Adrenal gland (tissue), 12 donors: ENCODE results near the gene TENT4B. TPM values are rescaled to one million over a fixed set of nuclear protein-coding genes. Genes with fewer than 3 reads are reported as not detected.

ENCODE experiments used
- DNase-seq, 7 donors: peaks; one replicate each; pipeline ENCODE4 v3.0.0-alpha.2; 2019 to 2020
- H3K27ac ChIP-seq, 5 donors: fragments of 200-600 bp; sonication (generic) in 4 of 5; 1 replicate in 3 of 5; 2 replicates in 2 of 5; pipeline versions ENCODE4 v1.5.1 to v1.8.0; 2016 to 2020; ENCODE audit warnings: mild to moderate bottlenecking in 1 of 5
- H3K27me3 ChIP-seq: fragments of 200-600 bp; 2 replicates; pipeline ENCODE4 v1.8.0; 2021
- H3K36me3 ChIP-seq, 2 donors: fragments of 200-600 bp; replicated peaks in 1 of 2; 1 replicate in 1 of 2; 2 replicates in 1 of 2; pipeline versions ENCODE4 v1.5.1 to v1.8.0; 2018 to 2022
- H3K4me1 ChIP-seq, 2 donors: fragments of 200-600 bp; replicated peaks in 1 of 2; 1 replicate in 1 of 2; 2 replicates in 1 of 2; pipeline versions ENCODE4 v1.5.1 to v1.8.0; 2018 to 2021
- H3K4me3 ChIP-seq, 4 donors: fragments of 200-600 bp; sonication (generic) in 3 of 4; one replicate each; pipeline ENCODE4 v1.5.1; 2016 to 2018
- H3K9me3 ChIP-seq, 3 donors: fragments of 200-600 bp; sonication (generic) in 1 of 3; replicated peaks in 1 of 3; 1 replicate in 2 of 3; 2 replicates in 1 of 3; pipeline versions ENCODE4 v1.5.1 to v1.8.0; 2016 to 2021
- POLR2A ChIP-seq, 2 donors: fragments of 450-650 bp; IDR thresholded peaks; one replicate each; pipeline ENCODE4 v1.6.1; 2017; ENCODE audit warnings: antibody characterized with exemption in 2 of 2, mild to moderate bottlenecking in 2 of 2, moderate library complexity in 1 of 2
- WGBS, 4 donors: extraction: QIAGEN DNeasy Blood & Tissue Kit in 2 of 4; methylation state at CpG; one replicate each; pipeline versions ENCODE4 v1.1.5 to v1.1.7; 2013 to 2017; 5-methylcytosine and 5-hydroxymethylcytosine counted together
- intact Hi-C, 2 donors: fragments of 100-400 bp; cut with DNase I; formaldehyde crosslinking; loops; one replicate each; pipeline versions ENCODE4 v1.14.1 to v1.15.0; 2022 to 2023
- polyA plus RNA-seq, 3 donors: library from polyadenylated mRNA; stranded (reverse); fragments of 200-250 nt in 2 of 3; fragments of 350-450 nt in 1 of 3; fragmentation: Illumina TruSeq in 1 of 3; extraction: RNeasy Lipid Tissue Mini Kit (QIAGEN cat#74804) in 1 of 3; gene quantifications; one replicate each; pipeline ENCODE4 v1.2.3, GENCODE V29; 2013 to 2014
- total RNA-seq, 9 donors: library from RNA; depleted of rRNA in 4 of 9; stranded (reverse); fragments of >200 nt in 4 of 9; fragments of 120-200 nt in 1 of 9; fragmentation: NEBNext Ultra II Directional in 1 of 9; extraction: Animal tissue kit (Norgen Biotek cat#: 25700) in 1 of 9; gene quantifications; one replicate each; pipeline versions ENCODE4 v1.1.0 to v1.2.4, GENCODE V29; 2013 to 2023
- TF ChIP-seq, protein P1 (sequence below), 6 experiments: fragments of 450-650 bp in 4 of 6; fragments of 200-600 bp in 2 of 6; sonication (generic) in 1 of 6; IDR thresholded peaks; 1 replicate in 5 of 6; 2 replicates in 1 of 6; pipeline versions ENCODE4 v1.5.1 to v1.8.0; 2016 to 2021; ENCODE audit warnings: antibody characterized with exemption in 6 of 6, mild to moderate bottlenecking in 2 of 6, moderate library complexity in 1 of 6
- donor health status: healthy with polysubstance abuse.
- donor health status: Bipolar disorder and iron deficiency.
- donor health status: DM: yes; HTN: yes; CAD: no.
- donor health status: DM: no; HTN: no; CAD: no.
- donor health status: DM: no; HTN: no; CAD: no.
- donor health status: DM: yes; HTN: yes; CAD: no.

The TENT4B gene
- total and polyA plus RNA-seq, 12 donors = 4.2 to 27.8 (median 13.4) TPM

DNA sequence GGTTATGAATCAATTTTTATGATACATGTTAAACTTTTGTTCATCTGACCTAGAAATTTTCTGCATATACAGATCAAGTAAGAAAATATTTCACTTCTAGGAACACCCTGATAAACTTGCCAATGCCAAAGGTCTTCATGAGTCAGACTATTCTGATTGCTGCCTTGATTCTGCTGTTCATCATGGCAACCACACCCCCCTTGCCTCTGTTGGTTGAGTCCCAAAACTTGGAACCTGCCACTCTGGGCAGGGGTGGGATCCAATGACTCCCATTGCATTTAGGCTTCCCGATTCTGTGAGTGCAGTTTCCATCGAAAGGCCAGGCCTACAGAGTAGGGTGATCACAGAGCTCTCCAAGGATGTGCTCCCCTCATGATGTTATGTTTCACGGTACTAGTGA lies 15.8 kb upstream of the TENT4B start:
- Histone ChIP-seq H3K4me3 (no peak overlapping the region), H3K27me3 (no peaks in the 10 kb centered on the region), H3K9me3 (no peaks in the 10 kb centered on the region), H3K4me1 (no peaks in the 10 kb centered on the region), H3K27ac (no peak overlapping the region), H3K36me3 (no peaks in the 10 kb centered on the region)
- DNase-seq = no peak
- TF ChIP-seq POLR2A (IDR thresholded peaks at IDR 0.05) = no peak
- TF ChIP-seq, protein P1, sequence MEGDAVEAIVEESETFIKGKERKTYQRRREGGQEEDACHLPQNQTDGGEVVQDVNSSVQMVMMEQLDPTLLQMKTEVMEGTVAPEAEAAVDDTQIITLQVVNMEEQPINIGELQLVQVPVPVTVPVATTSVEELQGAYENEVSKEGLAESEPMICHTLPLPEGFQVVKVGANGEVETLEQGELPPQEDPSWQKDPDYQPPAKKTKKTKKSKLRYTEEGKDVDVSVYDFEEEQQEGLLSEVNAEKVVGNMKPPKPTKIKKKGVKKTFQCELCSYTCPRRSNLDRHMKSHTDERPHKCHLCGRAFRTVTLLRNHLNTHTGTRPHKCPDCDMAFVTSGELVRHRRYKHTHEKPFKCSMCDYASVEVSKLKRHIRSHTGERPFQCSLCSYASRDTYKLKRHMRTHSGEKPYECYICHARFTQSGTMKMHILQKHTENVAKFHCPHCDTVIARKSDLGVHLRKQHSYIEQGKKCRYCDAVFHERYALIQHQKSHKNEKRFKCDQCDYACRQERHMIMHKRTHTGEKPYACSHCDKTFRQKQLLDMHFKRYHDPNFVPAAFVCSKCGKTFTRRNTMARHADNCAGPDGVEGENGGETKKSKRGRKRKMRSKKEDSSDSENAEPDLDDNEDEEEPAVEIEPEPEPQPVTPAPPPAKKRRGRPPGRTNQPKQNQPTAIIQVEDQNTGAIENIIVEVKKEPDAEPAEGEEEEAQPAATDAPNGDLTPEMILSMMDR (IDR thresholded peaks at IDR 0.05) = no peak
- intact Hi-C loops = loop anchor here in 1 of 2 donors (10.0 kb wide), 1 partner anchor 52 kb away; no protein-coding TSS in a partner anchor
- 92 to 100% (median 98%) methylated on average over 3 of the region's 3 CpGs for WGBS, 4 donors

DNA sequence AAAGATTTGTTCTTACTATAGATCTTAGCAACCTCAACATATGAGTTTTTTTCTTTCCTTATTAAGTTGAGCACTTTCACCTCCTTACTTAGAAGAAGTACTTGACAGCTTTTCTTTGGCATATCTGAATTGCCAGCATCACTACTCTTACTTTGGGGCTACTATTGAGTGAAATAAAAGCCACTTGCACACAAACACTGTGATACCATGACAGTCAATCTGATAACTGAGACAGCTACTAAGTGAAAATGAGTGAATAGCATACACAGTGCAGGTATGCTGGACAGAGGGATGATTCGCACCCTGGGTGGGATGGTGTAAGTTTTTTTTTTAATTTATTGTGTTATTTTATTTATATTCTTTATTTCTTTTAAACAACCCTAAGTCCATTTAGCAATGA lies 13.5 kb upstream of the TENT4B start:
- Histone ChIP-seq H3K36me3 (no peaks in the 10 kb centered on the region), H3K9me3 (no peaks in the 10 kb centered on the region), H3K27me3 (no peaks in the 10 kb centered on the region), H3K27ac (no peak overlapping the region), H3K4me1 (no peaks in the 10 kb centered on the region), H3K4me3 (no peak overlapping the region)
- intact Hi-C loops = loop anchor here in 1 of 2 donors (10.0 kb wide), 1 partner anchor 55 kb away; no protein-coding TSS in a partner anchor
- no peak for DNase-seq
- 76 to 95% (median 86%) methylated on average over 1 of the region's 1 CpG for WGBS, 4 donors
- no peak for TF ChIP-seq POLR2A (IDR thresholded peaks at IDR 0.05)
- TF ChIP-seq, protein P1 (IDR thresholded peaks at IDR 0.05) = no peak

DNA sequence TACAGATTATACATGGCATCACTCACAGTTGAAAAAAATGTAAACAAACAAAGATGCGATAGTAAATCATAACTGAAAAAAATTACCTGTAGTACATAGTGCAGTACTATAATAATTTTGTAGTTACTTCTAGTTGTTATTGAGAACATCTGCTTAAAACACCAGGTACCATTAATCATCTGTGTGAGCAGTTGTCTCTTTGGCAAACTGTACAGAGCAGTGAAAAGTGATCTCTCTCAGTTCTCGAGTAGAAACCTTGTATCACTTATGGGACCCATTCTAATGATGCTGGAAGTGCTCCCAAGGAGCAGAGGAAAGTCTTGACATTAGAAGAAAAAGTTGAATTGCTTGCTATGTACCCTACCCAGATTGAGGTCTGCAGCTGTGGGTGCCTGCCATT lies 8.9 kb upstream of the TENT4B start:
- no peak overlapping the region for H3K27ac ChIP-seq
- H3K36me3 ChIP-seq = no peaks in the 10 kb centered on the region
- H3K4me1 ChIP-seq = peaks cover 0 to 8% of the 10 kb centered on the region in 2 donors
- H3K27me3 ChIP-seq = no peaks in the 10 kb centered on the region
- DNase-seq = no peak
- TF ChIP-seq POLR2A (IDR thresholded peaks at IDR 0.05) = no peak
- TF ChIP-seq, protein P1 (IDR thresholded peaks at IDR 0.05) = no peak
- 66 to 88% (median 69%) methylated on average over 2 of the region's 2 CpGs for WGBS, 4 donors
- H3K4me3 ChIP-seq = no peak overlapping the region
- intact Hi-C loops = no loop called here
- no peaks in the 10 kb centered on the region for H3K9me3 ChIP-seq

DNA sequence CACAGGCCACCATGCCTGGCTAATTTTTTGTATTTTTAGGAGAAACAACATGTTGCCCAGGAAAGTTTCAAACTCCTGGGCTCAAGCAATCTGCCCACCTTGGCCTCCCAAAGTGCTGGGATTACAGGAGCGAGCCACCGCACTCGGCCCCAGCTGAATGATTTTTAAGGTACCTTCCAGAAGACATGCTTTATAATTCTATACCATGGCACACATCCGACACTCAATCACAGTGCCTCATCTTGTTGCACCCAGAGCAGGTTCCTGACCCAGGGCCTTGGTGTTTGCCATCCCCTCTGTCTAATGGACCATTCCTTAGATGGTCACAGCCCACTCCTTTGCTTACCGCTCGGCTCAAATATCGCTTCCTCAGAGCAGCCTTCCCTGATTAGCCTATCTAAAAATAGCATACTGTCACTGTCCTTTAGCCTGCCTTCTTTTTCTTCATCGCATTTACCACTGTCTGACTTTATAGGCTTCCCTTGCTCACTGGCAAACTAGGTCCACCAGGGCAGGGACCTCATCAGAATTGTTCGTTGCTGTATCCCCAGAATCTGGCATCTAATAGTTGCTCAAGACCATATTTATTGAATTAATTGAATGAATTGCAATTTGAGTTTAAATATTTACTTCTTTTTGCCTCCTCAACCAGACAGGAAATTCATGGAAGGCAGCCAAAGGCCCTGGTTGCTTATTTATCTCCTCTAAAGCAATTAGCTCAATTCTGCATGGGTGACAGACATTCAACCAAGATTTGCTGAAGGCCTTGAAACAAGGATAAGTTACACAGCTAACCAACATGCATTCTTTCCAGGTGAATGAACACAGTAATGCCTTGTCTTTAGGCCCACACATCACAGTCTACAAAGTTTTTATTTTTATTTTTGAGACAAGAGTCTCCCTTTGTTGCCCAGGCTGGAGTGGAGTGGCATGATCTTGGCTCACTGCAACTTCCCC lies 6.3 kb upstream of the TENT4B start:
- WGBS, 4 donors = 73 to 85% (median 81%) methylated on average over 9 of the region's 9 CpGs
- Histone ChIP-seq H3K4me3 (no peak overlapping the region), H3K9me3 (no peaks in the 10 kb centered on the region), H3K36me3 (no peaks in the 10 kb centered on the region), H3K27me3 (no peaks in the 10 kb centered on the region), H3K4me1 (peaks cover 0 to 8% of the 10 kb centered on the region in 2 donors), H3K27ac (peak overlapping the region in 1 of 5 donors; percentile 4)
- TF ChIP-seq, protein P1 (IDR thresholded peaks at IDR 0.05) = no peak
- no peak for TF ChIP-seq POLR2A (IDR thresholded peaks at IDR 0.05)
- intact Hi-C loops = no loop called here
- DNase-seq = peak in 1 of 7 donors; percentile 25
